Activated T-cell treated with anti-CD3 and anti-CD28 coated beads for 1 hour (primary cell): ENCODE data around the gene CENPX.

ENCODE experiments used
- DNase-seq: peaks from one replicate; pipeline ENCODE4 v3.0.0-alpha.2; 2020; ENCODE audit warnings: low read depth

CENPX gene

DNA sequence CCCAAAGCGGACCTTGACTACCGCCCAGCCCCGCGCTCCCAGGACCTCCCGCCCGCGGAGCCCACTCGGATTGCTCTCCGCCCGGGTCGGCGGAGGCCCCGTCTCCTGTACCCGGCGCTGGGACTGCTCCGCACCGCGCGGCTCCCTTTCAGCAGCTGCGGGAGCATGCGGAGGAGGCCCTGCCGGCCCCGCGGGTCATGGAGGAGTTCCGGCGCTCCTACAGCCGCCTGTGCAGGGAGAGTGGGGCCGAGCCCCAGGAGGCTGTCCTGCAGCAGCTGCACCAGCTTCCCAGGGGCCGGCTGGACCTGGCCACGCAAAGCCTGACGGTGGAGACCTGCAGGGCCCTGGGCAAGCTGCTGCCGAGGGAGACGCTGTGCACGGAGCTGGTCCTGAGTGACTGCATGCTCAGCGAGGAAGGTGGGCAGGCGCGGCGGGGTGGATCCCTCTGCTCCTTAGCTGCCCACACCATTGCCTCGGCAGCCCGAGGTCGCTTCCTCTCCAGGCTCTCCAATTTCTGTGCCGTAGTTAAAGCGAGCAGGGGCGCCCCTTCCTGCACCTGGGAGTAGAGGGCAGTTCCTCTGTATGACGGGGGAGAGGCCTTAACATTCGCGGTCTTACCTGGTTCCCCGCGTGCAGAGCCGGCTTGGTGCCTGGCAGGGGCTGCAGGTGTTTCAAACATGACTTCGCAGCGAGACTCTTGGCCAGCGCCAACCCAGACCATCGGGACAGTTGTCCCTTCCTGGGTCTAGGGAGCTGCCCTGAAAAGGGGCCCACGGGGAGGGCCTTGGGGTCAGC is 966 bp upstream of the CENPX start:
- DNase-seq = no peak

DNA sequence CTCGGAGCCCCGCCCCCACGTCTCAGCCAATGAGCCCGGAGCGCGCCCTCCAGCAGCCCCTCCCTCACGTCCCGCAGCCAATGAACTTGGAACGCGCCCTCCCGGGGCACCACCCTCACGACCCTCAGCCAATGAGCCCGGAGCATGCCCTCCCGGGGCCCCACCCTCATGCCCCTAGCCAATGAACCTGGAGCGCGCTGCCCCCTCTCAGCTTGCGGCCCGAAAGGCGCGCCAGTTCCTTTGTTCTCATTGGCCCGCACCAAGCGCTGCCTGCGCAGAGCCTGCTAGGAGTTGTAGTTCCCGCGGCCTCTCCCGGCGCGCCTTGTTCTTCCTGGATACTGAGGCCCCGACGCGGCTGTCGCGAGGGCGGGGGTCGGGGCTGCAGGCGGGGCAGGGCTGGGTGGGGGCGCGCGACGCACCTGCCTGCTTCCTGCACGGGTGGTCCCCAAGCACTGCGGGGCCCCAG is 336 bp upstream of the CENPX start, which contains the start of gene LRRC45:
TSS of gene LRRC45 (plus strand) at position 325 of the 466 bp plus-strand sequence. CDS start 339 bp downstream, outside the sequence.
- DNase-seq = peak; percentile 99

DNA sequence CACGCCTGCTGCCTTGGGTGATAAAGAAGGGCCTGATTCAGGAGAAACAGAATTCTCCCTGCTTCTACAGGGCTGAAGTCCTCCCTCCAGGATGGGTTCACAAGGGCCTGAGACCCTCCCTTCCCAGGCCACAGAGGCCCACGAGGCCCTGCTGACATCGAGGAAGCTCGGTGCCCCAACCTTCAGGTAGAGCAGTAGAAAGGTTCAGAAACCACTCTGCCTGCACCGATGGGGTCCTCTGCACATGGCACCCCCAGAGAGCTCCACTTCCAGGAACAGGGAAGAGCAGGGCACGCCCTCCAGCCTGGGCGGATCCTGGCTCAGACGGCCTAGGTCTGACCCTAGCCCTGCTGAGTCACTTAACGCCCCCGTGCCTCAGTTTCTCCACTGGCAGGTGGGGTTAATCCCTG is 773 bp downstream of the CENPX start:
- no peak for DNase-seq

DNA sequence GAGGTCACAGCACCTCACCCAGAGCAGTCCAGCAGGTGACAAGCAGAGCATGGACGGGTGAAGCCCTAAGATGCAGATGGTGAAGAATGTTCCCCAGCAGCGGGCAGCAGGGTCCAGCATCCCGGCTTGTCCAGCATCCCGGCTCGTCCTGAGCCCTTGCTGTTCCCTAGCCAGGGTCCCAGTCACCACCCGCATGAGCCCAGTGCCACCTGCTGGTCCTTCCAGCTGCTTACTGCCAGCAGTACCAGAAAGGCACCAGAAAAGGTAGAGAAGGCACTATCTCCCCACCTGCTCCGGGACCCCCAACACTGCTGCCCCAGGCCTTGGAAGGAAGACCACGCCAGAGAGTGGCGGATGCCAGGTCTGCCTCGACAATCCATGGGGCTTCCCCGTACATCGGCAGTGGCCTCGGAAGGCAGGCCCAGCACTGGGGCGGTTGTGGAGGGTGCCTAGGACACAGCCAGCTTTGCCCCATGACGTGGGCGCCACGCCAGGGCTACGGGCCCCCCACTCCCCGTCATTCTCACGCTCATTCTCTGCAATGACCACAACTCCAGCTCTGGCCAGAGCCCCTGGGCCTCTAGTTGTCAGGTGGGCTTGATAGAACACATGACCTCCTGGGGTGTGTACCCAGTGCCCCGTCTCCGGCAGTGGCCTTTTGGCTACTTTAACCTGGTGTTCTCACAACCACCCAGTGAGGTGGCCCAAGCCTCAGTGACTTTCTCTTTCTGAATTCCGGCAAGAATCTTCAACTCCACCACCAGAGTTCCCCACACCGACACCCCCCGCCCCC is 1.4 kb downstream of the CENPX start:
- DNase-seq = peak; percentile 38

DNA sequence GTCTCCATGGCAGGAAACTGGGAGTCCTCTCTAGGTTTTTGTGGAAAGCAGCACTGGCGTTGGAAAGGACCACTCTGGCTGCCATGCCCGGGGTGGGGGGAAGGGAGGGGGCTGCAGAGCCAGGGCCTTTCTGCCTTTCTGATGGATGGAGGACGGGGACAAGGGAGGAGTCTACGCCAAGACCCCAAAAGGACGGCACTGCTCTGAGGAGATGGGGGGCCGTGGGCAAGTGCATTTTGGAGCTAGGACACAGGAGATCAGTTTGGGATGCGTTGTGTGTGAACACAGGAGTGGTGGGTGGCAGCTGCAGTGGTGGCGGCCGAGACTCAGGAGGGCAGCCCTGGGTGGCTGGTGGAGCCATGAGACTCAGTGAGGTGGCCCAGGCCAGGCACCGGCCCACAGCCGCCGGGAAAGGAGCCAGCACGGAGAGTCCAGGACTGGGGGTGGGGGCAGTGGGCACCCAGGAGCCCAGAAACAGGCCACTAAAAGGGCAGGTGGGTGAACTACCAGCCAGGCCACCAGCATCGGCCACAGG is 2.0 kb downstream of the CENPX start:
- no peak for DNase-seq

DNA sequence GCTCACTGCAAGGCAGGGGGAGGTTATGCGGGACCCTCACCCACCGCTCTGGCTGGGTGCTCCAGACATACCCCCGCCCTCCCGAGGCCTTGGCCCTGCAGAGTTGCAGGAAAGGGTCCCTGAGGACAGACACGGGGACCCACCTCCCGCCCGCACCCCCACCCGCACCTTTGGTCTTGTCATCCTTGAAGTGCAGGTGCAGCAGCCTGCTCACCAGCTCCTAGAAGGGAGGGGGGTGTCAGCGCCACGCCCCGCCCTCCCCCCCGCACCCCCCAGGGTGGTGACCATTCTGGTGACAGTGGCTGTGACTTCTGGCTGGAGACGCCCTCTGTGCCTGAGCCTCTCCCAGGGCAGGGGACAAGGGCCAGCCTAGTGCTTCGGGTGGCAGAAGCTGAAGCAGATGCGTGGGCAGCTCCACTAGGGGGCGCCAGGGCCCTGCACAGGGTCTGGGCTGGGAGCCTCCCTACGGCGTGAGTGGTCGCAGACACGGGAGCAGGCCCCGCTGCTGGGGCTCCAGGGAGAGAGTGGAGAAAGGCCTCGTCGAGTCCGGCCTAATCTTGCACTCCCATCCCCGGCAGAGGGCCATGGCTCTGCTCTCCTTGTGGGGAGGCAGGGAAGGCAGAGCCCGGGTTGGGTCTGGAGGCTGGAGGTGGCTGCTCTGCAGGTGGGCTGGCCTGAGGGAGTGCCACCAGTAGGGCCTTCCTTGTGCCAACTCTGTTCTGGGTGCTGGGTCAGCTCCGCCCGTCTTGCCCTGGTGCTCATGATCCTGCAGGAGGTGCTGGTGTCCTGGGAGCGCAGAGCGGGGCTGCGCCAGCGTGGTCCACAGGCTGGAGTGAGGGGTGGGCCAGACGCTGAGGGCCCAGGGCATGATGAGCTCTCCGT is 2.7 kb downstream of the CENPX start:
- peak; percentile 53 for DNase-seq

DNA sequence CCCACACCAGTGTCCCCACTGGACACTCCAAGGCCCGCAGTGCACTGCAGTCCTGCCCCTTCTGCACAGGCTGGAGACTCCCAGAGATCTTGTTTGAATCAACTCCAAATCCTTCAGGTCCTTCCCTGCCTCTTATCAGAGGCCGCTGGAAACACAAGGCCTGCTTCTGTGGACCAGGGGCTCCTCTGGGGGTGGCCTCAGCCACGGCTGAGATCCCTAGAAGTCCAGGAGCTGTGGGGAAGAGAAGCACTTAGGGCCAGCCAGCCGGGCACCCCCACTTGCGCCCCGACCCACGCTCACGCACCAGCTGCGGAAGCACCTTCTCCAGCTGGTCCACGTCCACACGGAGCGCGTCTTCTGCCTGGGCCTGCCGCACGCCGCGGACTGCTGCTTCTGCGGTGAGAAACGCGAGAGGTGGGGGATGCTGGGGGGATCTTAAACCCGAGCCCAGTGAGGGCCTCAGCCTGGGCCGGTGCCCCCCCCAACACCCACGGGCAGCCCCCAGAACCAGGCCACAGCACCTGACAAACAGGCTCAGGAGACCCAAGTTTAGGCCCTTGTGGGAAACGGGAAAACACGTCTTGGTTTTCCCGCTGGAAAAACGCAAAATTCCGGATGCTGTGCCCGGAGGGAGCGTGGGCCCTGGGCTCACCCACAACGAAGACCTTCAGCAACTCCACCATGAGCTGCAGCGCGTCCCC is 3.5 kb downstream of the CENPX start:
- DNase-seq = no peak

DNA sequence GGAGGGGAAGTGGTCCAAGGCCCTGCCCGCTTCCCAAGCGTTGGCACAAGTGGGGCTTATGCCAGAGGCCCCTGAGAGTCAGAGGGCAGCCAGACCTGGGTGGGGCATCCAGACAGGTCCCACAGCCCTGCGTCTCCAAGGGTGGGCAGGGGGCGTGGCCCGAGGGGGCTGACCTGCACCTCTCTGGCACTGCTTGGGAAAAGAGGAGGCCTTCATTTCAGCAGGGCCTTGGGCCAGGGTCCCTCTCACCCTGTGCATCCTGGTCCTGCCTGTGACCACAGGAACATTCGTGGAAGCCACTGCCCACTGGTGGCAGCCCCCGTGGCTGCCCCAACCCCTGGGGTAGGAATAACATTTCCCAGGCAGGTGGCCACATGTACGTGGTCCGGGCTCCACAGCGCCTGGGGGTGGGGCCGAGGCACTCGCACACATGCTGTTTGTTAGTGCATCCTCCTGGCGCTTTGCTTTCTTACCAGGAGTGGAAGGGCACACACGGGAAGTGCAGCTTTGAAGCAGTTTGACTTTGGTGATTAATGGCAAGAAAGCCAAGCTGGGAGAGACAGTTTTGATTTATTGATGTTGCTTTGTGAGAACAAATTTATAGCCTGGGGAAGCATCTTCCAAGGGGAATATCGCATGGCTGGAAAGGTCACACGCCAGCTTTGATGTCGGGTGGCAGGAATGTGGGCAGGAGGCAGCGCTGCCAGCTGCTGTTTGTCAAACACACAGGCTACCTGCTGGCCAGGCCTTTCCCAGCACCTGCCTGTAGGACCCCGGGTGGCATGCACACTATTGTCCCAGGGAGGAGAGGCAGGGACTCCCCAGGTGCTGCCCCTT is 4.3 kb downstream of the CENPX start:
- DNase-seq = no peak

DNA sequence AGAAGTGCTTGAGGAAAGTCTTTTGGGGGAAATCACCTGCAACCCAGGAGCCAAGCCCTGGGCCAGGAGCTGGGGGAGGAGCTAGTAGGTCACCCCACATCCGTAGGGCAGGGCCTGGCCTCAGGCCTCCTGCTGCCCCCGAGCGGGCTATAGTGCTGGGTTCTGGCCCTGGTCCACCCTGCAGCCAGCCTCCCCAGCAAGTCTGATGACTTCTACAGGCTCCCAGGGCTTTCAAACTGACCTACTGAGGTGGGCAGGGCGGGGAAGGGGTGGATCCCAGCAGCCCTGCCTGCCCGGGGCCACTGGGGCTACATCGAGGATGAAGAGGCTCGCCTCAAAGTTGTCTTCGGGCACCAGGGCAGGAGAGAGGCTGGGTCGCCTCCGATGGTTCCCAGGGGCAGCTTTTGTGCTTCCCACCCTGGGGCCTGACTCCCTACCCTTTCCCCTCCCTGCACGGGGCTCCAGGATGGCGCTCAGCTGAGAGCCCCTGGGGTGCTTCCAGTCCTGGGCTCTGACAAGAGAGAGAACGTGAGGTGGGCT is 5.0 kb downstream of the CENPX start:
- no peak for DNase-seq

DNA sequence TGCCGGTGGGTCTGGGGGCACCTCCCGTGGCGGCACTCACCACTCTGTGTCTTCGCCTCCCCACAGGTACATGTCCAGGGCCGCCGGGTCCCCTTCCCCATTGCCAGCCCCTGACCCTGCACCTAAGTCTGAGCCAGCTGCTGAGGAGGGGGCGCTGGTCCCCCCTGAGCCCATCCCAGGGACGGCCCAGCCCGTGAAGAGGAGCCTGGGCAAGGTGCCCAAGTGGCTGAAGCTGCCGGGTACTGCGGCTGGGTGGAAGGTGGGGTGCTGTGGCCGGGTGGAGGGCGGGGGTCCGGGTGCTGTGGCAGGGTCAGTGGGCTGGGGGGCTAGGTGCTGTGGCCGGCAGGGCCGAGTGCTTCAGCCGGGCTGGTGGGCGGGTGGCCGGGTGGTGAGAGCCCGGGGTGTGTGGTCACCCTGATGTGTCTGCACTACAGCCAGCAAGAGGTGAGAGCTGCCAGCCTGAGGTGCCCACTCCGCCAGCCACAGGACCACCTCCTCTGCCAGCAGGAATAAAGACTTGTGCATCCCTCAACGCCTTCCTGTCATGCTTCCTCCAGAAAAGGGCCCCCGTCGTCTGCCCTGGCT is 5.7 kb downstream of the CENPX start:
- DNase-seq = no peak

DNA sequence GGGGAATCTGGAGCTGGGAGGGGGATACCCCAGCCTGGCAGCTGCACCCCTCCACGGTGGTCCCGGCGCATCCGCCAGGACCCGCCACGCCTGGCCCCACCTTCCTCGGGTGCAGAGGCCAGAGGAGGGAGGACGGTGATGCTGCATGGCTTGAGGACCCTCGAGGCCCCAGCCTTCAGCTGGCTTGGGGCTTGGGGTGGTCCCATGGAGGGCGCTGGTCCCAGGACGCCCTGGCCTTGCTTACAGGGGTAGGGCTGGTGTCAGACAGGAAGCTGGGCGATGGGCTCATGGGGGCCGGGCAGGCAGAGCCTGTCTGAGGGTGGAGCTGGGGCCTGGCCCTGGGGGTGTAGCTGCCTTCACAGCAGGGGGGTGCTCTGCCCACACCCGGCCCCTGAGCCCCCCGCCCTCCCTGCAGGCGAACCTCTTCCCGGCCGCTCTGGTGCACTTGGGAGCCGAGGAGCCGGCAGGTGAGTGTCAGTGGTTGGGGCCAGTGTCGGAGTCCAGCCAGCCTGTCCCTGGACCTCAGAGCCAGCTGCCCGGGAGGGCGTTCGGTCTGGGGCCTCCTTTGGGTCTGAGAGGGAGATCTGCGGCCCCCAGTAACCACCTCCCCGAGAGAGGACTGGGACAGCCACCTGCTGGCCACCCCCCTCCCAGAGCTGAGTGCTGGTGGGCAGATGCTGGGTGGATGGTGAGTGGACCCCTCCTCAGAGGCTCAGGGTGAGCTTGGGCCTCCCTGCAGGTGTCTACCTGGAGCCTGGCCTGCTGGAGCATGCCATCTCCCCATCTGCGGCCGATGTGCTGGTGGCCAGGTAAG is 6.4 kb downstream of the CENPX start:
- DNase-seq = no peak

DNA sequence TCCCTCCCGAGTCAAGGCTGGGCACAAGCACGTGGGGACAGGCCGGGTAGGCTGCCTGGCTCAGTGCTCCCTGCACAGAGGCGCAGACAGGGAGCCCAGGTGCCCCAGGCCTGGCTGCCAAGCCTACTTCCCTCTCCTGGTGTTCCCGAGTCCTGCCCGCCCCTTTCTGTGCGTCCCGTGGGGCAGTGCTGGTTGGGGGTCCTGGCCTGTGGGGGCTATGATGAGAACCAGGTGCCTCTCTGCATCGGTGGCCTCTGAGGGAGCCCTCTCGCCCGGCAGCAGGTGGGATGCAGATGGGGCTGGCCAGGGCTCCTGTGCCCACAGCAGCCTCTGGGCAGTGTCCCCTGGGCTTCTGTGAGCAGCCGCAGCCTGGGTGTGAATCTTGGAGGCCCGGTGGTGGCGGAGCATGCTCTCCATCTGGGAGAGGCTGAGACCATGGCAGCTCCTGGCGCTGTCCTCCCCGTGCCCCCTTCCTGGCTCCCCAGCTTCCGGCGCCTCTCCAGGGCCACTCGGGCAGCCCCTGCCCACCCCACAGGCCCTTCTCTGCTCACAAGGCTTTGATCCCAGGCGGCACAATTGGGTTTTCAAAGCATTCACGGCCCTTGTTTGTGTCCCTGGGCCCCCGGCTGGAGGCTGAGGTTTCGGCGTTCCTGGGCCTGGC is 7.2 kb downstream of the CENPX start:
- DNase-seq = no peak

DNA sequence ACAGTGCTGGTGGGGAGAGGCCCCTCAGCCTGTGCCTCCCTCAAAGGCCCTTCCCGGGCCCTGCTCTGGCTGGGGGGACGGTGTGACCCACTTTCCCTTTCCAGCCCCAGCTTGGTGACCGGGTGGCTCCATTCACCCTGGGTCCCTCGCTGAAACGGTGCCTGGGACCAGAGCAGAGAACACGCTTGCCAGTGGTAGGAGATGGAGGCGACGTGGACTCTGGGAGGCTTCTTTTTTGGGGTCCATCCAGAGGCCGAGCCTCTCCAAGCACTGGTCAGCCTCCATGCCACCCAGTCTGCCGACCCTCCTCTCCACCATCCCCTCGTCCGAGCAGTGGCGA is 7.7 kb downstream of the CENPX start:
- DNase-seq = no peak

DNA sequence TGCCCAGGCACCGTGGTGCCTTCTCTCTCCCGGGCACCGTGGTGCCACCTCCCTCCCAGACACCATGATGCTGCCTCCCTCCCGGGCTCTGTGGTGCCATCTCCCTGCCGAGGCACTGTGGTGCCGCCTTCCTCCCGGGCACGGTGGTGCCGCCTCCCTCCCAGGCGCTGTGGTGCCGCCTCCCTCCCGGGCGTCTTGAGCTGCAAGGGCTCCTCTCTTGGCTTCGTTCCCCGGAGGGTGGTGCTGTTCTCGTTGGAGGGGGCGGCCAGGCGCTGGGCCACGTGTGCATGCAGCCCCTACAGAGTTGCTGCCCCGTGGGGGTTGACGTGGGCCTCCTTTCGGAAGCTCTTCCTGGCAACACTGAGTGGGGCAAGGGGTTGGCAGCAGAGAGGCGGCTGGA is 8.2 kb downstream of the CENPX start:
- no peak for DNase-seq

DNA sequence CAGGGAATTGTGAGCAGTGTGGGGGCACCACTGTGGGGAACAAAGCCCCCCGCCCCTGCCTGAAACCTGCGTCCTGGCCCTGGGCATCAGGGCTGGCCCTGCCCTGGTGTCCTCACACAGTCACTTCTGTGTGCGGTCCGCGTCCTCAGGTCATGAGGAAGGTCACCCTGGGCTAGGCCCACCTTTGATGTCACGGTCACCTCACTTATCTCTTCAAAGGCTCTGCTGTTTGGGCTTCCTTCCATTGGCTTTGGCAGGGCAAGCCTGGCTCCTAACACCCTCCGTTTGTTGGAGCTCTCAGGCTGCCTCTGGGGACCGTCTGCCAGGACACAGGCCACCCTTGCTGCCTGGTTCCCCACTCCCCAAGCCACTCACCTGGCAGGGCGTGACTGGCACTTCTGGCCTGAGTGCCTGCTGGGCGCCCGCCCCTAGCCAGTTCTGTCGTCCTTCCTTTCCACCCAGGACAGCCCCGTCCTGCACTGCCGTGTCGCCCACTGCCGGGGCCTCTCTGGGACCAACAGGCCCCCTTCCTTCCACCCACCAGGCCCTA is 8.8 kb downstream of the CENPX start:
- no peak for DNase-seq

DNA sequence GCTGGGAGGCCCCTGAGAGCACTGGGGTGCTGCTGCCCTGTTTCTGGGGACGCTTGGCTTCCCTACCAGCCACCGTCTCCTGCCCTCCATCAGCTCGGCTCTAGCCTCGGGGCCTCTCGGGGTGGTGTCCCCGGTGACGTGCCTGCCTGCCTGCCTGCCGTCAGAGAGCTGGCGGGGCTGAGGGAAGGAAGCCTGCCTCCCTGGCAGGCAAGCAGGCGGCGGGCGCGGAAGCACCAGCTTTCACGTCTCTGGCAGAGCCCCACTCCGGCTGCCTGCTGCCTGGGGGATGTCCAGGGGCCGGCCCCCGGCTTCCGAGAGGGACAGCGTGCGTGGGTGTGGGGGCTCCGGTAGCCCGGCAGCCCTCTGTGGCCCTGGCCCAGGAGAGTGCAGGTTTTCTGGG is 9.3 kb downstream of the CENPX start:
- no peak for DNase-seq

DNA sequence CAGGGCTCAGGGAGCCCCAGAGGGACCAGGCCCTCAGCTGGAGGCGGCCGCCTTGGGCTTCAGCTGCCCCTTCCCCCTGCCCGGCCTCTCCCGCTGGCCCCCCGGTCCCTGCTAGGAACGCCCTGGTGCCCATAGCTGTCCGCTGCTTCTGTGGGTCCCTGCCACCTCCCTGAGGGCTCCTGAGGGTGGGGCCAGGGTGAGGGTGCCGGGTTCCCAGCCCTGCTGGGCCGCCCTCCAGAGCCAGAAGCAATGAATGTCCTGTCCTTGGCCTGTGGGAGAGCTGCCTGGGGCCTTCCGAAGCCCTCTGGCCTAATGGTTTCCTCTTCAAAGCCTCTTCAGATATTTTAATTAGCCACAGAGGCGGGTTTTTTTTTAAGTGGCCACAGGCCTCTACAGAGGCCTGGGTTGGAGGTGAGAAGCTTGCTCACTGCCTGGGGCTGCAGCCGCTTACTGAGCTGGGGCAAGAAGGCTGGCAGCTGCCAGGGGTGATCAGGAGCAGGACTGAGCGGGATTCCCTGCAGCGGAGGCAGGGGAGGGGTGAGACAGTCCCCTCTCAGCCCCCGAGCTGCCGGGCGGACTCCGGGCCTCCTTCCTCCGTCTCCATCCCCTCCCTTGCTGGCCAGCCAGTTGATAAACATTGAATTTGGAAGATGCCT is 9.9 kb downstream of the CENPX start:
- no peak for DNase-seq

DNA sequence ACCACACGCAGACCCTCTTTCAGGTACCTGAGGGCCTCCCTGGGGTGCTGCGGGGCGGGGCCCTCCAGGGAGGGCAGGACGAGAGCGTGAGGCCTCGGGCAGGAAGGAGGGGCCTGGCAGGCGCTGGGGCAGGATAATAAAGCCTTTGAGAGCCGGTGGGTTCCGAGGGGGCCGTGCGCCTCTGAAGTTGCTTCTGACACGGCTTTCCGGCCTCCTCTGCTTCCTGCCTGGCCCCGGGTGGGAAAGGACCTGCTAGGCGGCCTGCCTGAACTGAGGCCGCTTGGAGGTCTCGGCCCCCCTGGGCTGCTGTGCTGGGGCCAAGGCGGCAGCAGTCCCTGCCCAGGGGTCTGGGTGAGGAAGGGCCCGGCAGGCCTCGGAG is 10.4 kb downstream of the CENPX start:
- DNase-seq = no peak
